HCT116 (cell line): ENCODE data around the gene MYCBP. TPM values are rescaled to one million over a fixed set of nuclear protein-coding genes. Genes with fewer than 3 reads are reported as not detected.

Experiments used
- ATAC-seq: fragments of 200-7000 bp; cut with Tn5 transposase; 2 replicates; pipeline ENCODE4 v1.9.1; 2020; ENCODE audit warnings: mild to moderate bottlenecking, moderate library complexity
- BruUV-seq: library from RNA; stranded (reverse); fragments of 400-500 nt; replicated peaks from 2 replicates; lab custom pipeline; 2021; lab: Mats Ljungman, UMichigan
- CTCF ChIA-PET: fragments of 300-600 bp; sonication (Branson Sonifier 250); formaldehyde crosslinking; loops from one replicate; lab custom pipeline; 2021; ENCODE audit warnings: antibody characterized with exemption; lab: Charles Lee
- POLR2A ChIA-PET: fragments of 300-600, 350-600 bp; sonication (Branson Sonifier 250); formaldehyde crosslinking; loops from one replicate; lab custom pipeline; 2021; ENCODE audit warnings: antibody characterized with exemption; lab: Charles Lee
- RAD21 ChIA-PET, 2 experiments: fragments of 300-600 bp; sonication (Branson Sonifier 250); formaldehyde crosslinking; loops; one replicate each; lab custom pipeline; 2023; ENCODE audit warnings: low total read pairs in 2 of 2; ENCODE audit not compliant: uncharacterized antibody in 2 of 2, unreplicated experiment in 2 of 2, low non-redundant PET in 1 of 2; lab: Charles Lee
- DNase-seq: peaks from one replicate; pipeline ENCODE4 v3.0.0-alpha.2; 2010; ENCODE audit warnings: low read depth, low spot score
- H2AFZ ChIP-seq: fragments of 200-600 bp; shearing (Covaris generic), sonication (generic); 2 replicates; pipeline ENCODE4 v1.6.1; 2017; ENCODE audit warnings: low read depth, mixed run types, mixed read lengths, antibody characterized with exemption, low read length; ENCODE audit not compliant: poor library complexity, severe bottlenecking
- H3K27ac ChIP-seq: 2 replicates; pipeline ENCODE4 v1.5.1; 2012; ENCODE audit warnings: low read depth, low read length
- H3K27me3 ChIP-seq: fragments of 200-600 bp; sonication (generic); 2 replicates; pipeline ENCODE4 v1.6.1; 2016; ENCODE audit warnings: mixed run types, low read length, mixed read lengths; ENCODE audit not compliant: insufficient read depth
- H3K36me3 ChIP-seq, 2 experiments: fragments of 200-500 bp in 1 of 2; fragments of 200-600 bp in 1 of 2; sonication (Bioruptor generic) in 1 of 2; sonication (generic) in 1 of 2; 2 replicates each; pipeline versions ENCODE4 v1.5.1 to v1.6.1; 2014 to 2016; ENCODE audit warnings: low read length in 2 of 2, inconsistent platforms in 1 of 2, mixed read lengths in 1 of 2, mixed run types in 1 of 2; ENCODE audit not compliant: insufficient read depth in 2 of 2, control insufficient read depth in 1 of 2
- H3K4me1 ChIP-seq, 2 experiments: fragments of 200-600 bp in 1 of 2; sonication (generic) in 1 of 2; 2 replicates each; pipeline versions ENCODE4 v1.5.1 to v1.6.1; 2012 to 2017; ENCODE audit warnings: low read length in 2 of 2, inconsistent platforms in 1 of 2, mild to moderate bottlenecking in 1 of 2, mixed read lengths in 1 of 2, mixed run types in 1 of 2, moderate library complexity in 1 of 2; ENCODE audit not compliant: insufficient read depth in 2 of 2, control insufficient read depth in 1 of 2
- H3K4me2 ChIP-seq: fragments of 200-600 bp; sonication (generic); 2 replicates; pipeline ENCODE4 v1.6.1; 2017; ENCODE audit warnings: mixed run types, low read length, mixed read lengths
- H3K4me3 ChIP-seq, 2 experiments: fragments of 200-600 bp in 1 of 2; sonication (generic) in 1 of 2; replicated peaks in 1 of 2; 2 replicates each; pipeline ENCODE4 v1.5.1; 2011 to 2016; ENCODE audit warnings: low read length in 2 of 2, control low read depth in 1 of 2, low read depth in 1 of 2, mild to moderate bottlenecking in 1 of 2, mixed read lengths in 1 of 2, mixed run types in 1 of 2
- H3K79me2 ChIP-seq: fragments of 200-600 bp; sonication (generic); 2 replicates; pipeline ENCODE4 v1.6.1; 2017; ENCODE audit warnings: mild to moderate bottlenecking, mixed run types, low read length, moderate library complexity, mixed read lengths; ENCODE audit not compliant: insufficient read depth
- H3K9ac ChIP-seq: fragments of 200-600 bp; sonication (generic); 2 replicates; pipeline ENCODE4 v1.6.1; 2016; ENCODE audit warnings: low read length, mixed read lengths
- H3K9me2 ChIP-seq: fragments of 200-600 bp; sonication (generic), shearing (Covaris generic); 2 replicates; pipeline ENCODE4 v1.6.1; 2017; ENCODE audit warnings: mixed run types, mild to moderate bottlenecking, moderate library complexity; ENCODE audit not compliant: insufficient read depth
- H3K9me3 ChIP-seq, 2 experiments: fragments of 200-500 bp in 1 of 2; fragments of 200-600 bp in 1 of 2; sonication (Bioruptor generic) in 1 of 2; sonication (generic) in 1 of 2; 2 replicates each; pipeline ENCODE4 v1.6.1; 2014 to 2017; ENCODE audit warnings: low read length in 2 of 2, mixed read lengths in 2 of 2, inconsistent platforms in 1 of 2, low read depth in 1 of 2, mild to moderate bottlenecking in 1 of 2, mixed run types in 1 of 2, moderate library complexity in 1 of 2; ENCODE audit not compliant: control insufficient read depth in 1 of 2, insufficient read depth in 1 of 2
- H4K20me1 ChIP-seq: fragments of 200-600 bp; sonication (generic), shearing (Covaris generic); 2 replicates; pipeline ENCODE4 v1.6.1; 2017; ENCODE audit warnings: mixed run types, mild to moderate bottlenecking, moderate library complexity; ENCODE audit not compliant: insufficient read depth
- CBX3 ChIP-seq: IDR thresholded peaks from 2 replicates; pipeline ENCODE4 v1.6.1; 2012; ENCODE audit warnings: low read depth
- CEBPB ChIP-seq: IDR thresholded peaks from 2 replicates; pipeline ENCODE4 v1.6.1; 2012; ENCODE audit warnings: low read depth
- JUND ChIP-seq: IDR thresholded peaks from 2 replicates; pipeline ENCODE4 v1.6.1; 2012
- RAD21 ChIP-seq: IDR thresholded peaks from 2 replicates; pipeline ENCODE4 v1.6.1; 2012; ENCODE audit warnings: low read depth, mild to moderate bottlenecking
- SP1 ChIP-seq: IDR thresholded peaks from 2 replicates; pipeline ENCODE4 v1.6.1; 2012; ENCODE audit warnings: low read depth
- intact Hi-C: fragments of 100-400 bp; cut with micrococcal nuclease; formaldehyde crosslinking; loops from 2 replicates; pipeline ENCODE4 v1.10.0; 2022
- total RNA-seq: library from RNA; stranded (reverse); gene quantifications from one replicate; pipeline ENCODE4 v1.2.1, GENCODE V29; 2021; ENCODE audit not compliant: unreplicated experiment
- TF ChIP-seq, protein P1 (sequence below), 3 experiments: fragments of 200-600 bp in 1 of 3; sonication (generic) in 1 of 3; IDR thresholded peaks in 2 of 3; conservative IDR thresholded peaks in 1 of 3; 2 replicates each; pipeline ENCODE4 v1.5.1; 2012 to 2017; ENCODE audit warnings: low read depth in 2 of 3, low read length in 2 of 3, antibody characterized with exemption in 1 of 3, borderline replicate concordance in 1 of 3, control low read depth in 1 of 3, mild to moderate bottlenecking in 1 of 3, mixed read lengths in 1 of 3, mixed run types in 1 of 3, moderate library complexity in 1 of 3; ENCODE audit not compliant: insufficient read depth in 1 of 3

MYCBP gene
- total RNA-seq, 1 experiment from 2014 or later: 40.2 TPM

GRCh38 chr1:38829368-38829767 is 43.8 kb downstream of the MYCBP start:
- H3K9ac ChIP-seq: no peak overlapping the region
- intact Hi-C loops: no loop called here
- ChIA-PET CTCF (no interaction called here), POLR2A (no interaction called here), RAD21 (no interaction called here)
- ATAC-seq (no peak), DNase-seq (no peak)
- H4K20me1 ChIP-seq: no peaks in the 10 kb centered on the region
- H3K9me2 ChIP-seq: no peaks in the 10 kb centered on the region
- no peaks in the 10 kb centered on the region for H3K9me3 ChIP-seq
- H3K4me3 ChIP-seq: no peak overlapping the region
- no peak overlapping the region for H2AFZ ChIP-seq
- no TSS peak for BruUV-seq
- no peaks in the 10 kb centered on the region for H3K36me3 ChIP-seq
- H3K4me1 ChIP-seq: no peaks in the 10 kb centered on the region
- H3K4me2 ChIP-seq: no peak overlapping the region
- TF ChIP-seq RAD21: no peak
- peaks cover 4% of the 10 kb centered on the region; the same call in 1 of the 2 replicates for H3K27me3 ChIP-seq
- no peak overlapping the region for H3K27ac ChIP-seq
- no peaks in the 10 kb centered on the region for H3K79me2 ChIP-seq

DNA sequence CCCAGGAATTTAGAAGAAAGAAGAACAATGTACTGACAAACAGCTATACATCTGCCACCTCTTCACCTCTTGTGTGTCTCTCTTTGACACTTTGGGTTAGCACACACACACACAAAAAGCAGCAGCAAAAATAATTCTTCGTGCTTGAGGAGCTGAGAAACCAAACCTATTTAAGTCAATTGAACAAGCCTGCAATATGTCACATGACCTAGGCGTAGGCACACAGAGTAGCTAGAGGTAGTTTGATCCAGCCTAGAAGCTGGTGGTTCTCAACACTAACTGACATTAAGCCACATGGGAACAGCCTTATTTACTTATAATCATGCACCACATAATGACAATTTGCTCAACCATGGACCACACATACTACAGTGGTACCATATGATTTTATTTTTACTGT is 45.8 kb downstream of the MYCBP start:
- CTCF ChIA-PET: no interaction called here
- RAD21 ChIA-PET: interaction anchor here in 1 of 2 experiments (0.6 kb wide), 1 partner anchor 568 kb away, joined by 3 read pairs; no protein-coding TSS in a partner anchor
- no TSS peak for BruUV-seq
- H3K79me2 ChIP-seq: no peaks in the 10 kb centered on the region
- no peak for DNase-seq
- peaks cover 4% of the 10 kb centered on the region; the same call in 1 of the 2 replicates for H3K27me3 ChIP-seq
- no peak overlapping the region for H3K4me2 ChIP-seq
- H3K36me3 ChIP-seq: no peaks in the 10 kb centered on the region
- POLR2A ChIA-PET: no interaction called here
- H3K9ac ChIP-seq: no peak overlapping the region
- no peaks in the 10 kb centered on the region for H3K9me3 ChIP-seq
- no peak overlapping the region for H3K27ac ChIP-seq
- H2AFZ ChIP-seq: no peak overlapping the region
- ATAC-seq: no peak
- TF ChIP-seq SP1: no peak
- TF ChIP-seq JUND: no peak
- TF ChIP-seq CEBPB: no peak
- TF ChIP-seq, protein P1, sequence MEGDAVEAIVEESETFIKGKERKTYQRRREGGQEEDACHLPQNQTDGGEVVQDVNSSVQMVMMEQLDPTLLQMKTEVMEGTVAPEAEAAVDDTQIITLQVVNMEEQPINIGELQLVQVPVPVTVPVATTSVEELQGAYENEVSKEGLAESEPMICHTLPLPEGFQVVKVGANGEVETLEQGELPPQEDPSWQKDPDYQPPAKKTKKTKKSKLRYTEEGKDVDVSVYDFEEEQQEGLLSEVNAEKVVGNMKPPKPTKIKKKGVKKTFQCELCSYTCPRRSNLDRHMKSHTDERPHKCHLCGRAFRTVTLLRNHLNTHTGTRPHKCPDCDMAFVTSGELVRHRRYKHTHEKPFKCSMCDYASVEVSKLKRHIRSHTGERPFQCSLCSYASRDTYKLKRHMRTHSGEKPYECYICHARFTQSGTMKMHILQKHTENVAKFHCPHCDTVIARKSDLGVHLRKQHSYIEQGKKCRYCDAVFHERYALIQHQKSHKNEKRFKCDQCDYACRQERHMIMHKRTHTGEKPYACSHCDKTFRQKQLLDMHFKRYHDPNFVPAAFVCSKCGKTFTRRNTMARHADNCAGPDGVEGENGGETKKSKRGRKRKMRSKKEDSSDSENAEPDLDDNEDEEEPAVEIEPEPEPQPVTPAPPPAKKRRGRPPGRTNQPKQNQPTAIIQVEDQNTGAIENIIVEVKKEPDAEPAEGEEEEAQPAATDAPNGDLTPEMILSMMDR (IDR thresholded peaks at IDR 0.05 in 2 of 3, conservative IDR thresholded peaks at IDR 0.05 in 1 of 3; ENCODE audit: borderline replicate concordance in 1 of 3, insufficient read depth in 1 of 3, low read depth in 2 of 3, low read length in 2 of 3): no peak
- no peak for TF ChIP-seq CBX3
- no peaks in the 10 kb centered on the region for H3K4me1 ChIP-seq
- H3K9me2 ChIP-seq: no peaks in the 10 kb centered on the region
- H4K20me1 ChIP-seq: no peaks in the 10 kb centered on the region
- no peak overlapping the region for H3K4me3 ChIP-seq
- intact Hi-C loops: no loop called here
